ENCODE measurements around the gene SLC10A1. TPM values are rescaled to one million over a fixed set of nuclear protein-coding genes. Genes with fewer than 3 reads are reported as not detected.

Gene SLC10A1
- total RNA-seq (2021) (not detected in 2 replicates), Bru-seq, nascent RNA (not detected), BruChase-seq, experiment 1, labeled RNA remaining after a 2-hour chase (not detected), BruChase-seq, experiment 2, labeled RNA remaining after a 6-hour chase (not detected)
- long read RNA-seq, partial matches to known transcripts: 0 of 19 reads
- long read RNA-seq, other reads (novel, unspliced or antisense): 19 of 19 reads

DNA sequence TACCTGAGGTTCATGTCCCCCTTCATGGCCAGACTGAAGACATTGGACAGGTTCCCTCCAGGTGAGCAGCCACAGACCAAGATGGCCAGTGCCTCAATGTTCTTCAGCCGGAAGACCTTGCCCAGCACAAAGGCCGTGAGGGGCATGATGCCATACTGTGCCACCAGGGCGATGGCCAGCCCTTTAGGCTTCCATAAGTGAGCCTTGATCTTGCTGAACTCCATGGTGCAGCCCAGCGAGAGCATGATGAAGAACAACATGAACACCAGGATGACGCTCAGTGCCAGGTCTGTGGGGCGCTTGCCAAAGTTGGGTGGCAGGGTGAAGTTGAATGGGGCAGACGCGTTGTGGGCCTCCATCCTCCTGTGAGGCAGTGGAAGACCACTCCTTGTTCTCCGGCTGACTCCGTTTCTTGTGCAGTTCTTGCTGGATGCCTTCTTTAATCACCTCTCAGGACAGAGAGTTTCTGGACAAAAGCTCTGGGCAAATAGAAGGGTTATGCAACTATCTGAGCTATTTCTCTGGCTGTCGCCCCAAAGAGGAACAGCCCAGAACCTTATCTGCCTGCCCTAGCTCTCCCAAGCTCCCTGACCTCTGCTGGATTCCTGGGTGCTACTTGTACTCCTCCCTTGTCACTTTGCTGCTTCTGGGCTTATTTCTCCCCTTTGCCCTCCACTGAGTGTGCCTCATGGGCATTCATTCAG lies at the start of gene SLC10A1:
Gene SLC10A1 (minus strand): TSS at position 445 of the 704 bp plus-strand sequence. CDS start 86 bp downstream, at position 359.
- CTCF ChIA-PET: no interaction called here
- BruUV-seq (replicated peaks): no TSS peak
- no peak for DNase-seq (ENCODE audit: low spot score)

DNA sequence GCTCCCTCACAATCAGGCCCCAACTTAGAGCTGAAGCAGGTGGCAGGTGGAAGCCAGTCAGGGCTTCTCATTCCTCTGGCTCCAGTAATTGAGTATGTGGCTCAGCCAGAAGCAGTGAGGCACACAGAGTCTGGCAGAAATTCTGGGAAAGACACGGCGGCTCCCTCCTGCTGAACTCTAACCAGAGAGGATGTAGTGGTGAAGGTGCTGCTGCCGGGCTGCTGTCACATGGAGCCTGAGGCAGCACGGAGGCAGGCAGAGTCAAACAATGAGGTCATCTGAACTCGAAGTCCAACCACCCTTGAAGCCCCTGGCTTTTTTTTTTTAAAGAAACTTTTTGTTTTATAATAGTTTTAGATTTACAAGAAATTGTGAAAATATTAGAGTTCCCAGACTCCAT lies 48.7 kb upstream of the SLC10A1 start:
- H3K4me3 ChIP-seq (ENCODE audit: low read depth, low read length, poor library complexity, severe bottlenecking): no peak overlapping the region
- ChIA-PET CTCF (no interaction called here), POLR2A (ENCODE audit: low non-redundant PET) (no interaction called here)
- no peaks in the 10 kb centered on the region for H3K9me3 ChIP-seq (ENCODE audit: low read depth, low read length, poor library complexity, severe bottlenecking)
- intact Hi-C loops (cut with micrococcal nuclease; ENCODE audit: unreplicated experiment): no loop called here
- no peak for TF ChIP-seq EZH2 (IDR thresholded peaks at IDR 0.05; ENCODE audit: borderline replicate concordance, low read depth, low read length, poor library complexity, severe bottlenecking)
- TF ChIP-seq, protein P1, sequence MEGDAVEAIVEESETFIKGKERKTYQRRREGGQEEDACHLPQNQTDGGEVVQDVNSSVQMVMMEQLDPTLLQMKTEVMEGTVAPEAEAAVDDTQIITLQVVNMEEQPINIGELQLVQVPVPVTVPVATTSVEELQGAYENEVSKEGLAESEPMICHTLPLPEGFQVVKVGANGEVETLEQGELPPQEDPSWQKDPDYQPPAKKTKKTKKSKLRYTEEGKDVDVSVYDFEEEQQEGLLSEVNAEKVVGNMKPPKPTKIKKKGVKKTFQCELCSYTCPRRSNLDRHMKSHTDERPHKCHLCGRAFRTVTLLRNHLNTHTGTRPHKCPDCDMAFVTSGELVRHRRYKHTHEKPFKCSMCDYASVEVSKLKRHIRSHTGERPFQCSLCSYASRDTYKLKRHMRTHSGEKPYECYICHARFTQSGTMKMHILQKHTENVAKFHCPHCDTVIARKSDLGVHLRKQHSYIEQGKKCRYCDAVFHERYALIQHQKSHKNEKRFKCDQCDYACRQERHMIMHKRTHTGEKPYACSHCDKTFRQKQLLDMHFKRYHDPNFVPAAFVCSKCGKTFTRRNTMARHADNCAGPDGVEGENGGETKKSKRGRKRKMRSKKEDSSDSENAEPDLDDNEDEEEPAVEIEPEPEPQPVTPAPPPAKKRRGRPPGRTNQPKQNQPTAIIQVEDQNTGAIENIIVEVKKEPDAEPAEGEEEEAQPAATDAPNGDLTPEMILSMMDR (conservative IDR thresholded peaks at IDR 0.05; ENCODE audit: low read depth, low read length): no peak
- DNase-seq (ENCODE audit: low spot score): no peak
- H3K4me1 ChIP-seq (ENCODE audit: insufficient read depth, low read length, poor library complexity, severe bottlenecking): no peaks in the 10 kb centered on the region
- no peaks in the 10 kb centered on the region for H3K36me3 ChIP-seq (ENCODE audit: insufficient read depth, low read length, poor library complexity, severe bottlenecking)
- H3K27me3 ChIP-seq (replicated peaks; ENCODE audit: insufficient read depth, low read depth, low read length, poor library complexity): peaks cover 41% of the 10 kb centered on the region
- no TSS peak for BruUV-seq (replicated peaks)
- no peak overlapping the region for H3K27ac ChIP-seq (ENCODE audit: low read depth, low read length, poor library complexity, severe bottlenecking)

More for the DNA sequence above, at the start of gene SLC10A1:
- H3K36me3 ChIP-seq (ENCODE audit: insufficient read depth, low read length, poor library complexity, severe bottlenecking): no peaks in the 10 kb centered on the region
- no peaks in the 10 kb centered on the region for H3K4me1 ChIP-seq (ENCODE audit: insufficient read depth, low read length, poor library complexity, severe bottlenecking)
- no peaks in the 10 kb centered on the region for H3K27me3 ChIP-seq (replicated peaks; ENCODE audit: insufficient read depth, low read depth, low read length, poor library complexity)
- no peaks in the 10 kb centered on the region for H3K9me3 ChIP-seq (ENCODE audit: low read depth, low read length, poor library complexity, severe bottlenecking)
- intact Hi-C loops (cut with micrococcal nuclease; ENCODE audit: unreplicated experiment): no loop called here
- no peak for TF ChIP-seq EZH2 (IDR thresholded peaks at IDR 0.05; ENCODE audit: borderline replicate concordance, low read depth, low read length, poor library complexity, severe bottlenecking)
- TF ChIP-seq, protein P1 (conservative IDR thresholded peaks at IDR 0.05; ENCODE audit: low read depth, low read length): no peak
- no peak within 1 kb of the TSS for H3K4me3 ChIP-seq (ENCODE audit: low read depth, low read length, poor library complexity, severe bottlenecking)
- H3K27ac ChIP-seq (ENCODE audit: low read depth, low read length, poor library complexity, severe bottlenecking): no peak within 1 kb of the TSS
- POLR2A ChIA-PET (ENCODE audit: low non-redundant PET): no interaction called here

DNA sequence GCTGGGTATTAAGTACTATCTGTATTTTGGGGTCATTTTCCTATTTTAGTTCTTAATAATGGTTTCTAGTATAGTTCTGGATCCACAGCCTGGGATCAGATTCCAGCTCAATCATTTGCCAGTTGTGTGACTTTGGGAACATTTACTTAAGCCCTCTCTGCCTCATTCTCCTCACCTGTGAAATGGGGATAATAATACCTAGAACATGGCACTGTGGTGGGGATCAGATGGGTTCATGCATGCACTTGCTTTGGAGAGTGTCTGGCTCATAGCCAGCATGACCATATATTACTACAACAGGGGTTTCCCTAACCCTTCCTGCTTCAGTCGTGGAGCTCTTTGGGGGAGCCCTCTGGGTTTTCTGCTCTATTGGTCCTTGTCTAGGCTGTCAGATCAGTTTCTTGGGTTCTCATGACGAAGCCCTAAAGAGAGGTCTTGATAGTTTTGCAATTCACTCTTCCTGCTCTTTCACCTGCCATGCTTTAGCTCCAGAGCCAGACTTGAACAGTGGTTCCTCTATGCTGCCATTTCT lies 48.1 kb upstream of the SLC10A1 start:
- Histone ChIP-seq H3K27ac (ENCODE audit: low read depth, low read length, poor library complexity, severe bottlenecking) (no peak overlapping the region), H3K9me3 (ENCODE audit: low read depth, low read length, poor library complexity, severe bottlenecking) (no peaks in the 10 kb centered on the region), H3K27me3 (replicated peaks; ENCODE audit: insufficient read depth, low read depth, low read length, poor library complexity) (peaks cover 41% of the 10 kb centered on the region), H3K4me3 (ENCODE audit: low read depth, low read length, poor library complexity, severe bottlenecking) (no peak overlapping the region), H3K36me3 (ENCODE audit: insufficient read depth, low read length, poor library complexity, severe bottlenecking) (no peaks in the 10 kb centered on the region), H3K4me1 (ENCODE audit: insufficient read depth, low read length, poor library complexity, severe bottlenecking) (no peaks in the 10 kb centered on the region)
- no peak for TF ChIP-seq EZH2 (IDR thresholded peaks at IDR 0.05; ENCODE audit: borderline replicate concordance, low read depth, low read length, poor library complexity, severe bottlenecking)
- ChIA-PET POLR2A (ENCODE audit: low non-redundant PET) (no interaction called here), CTCF (no interaction called here)
- intact Hi-C loops (cut with micrococcal nuclease; ENCODE audit: unreplicated experiment): no loop called here
- no TSS peak for BruUV-seq (replicated peaks)
- no peak for DNase-seq (ENCODE audit: low spot score)

Measured in A673 (cell line).